SHP77 treated with DMSO at 0.1 percent for 48 hours (cell line): ENCODE measurements around the gene HACL1.

Experiments
- DNase-seq: peaks from one replicate; lab custom pipeline; 2025; lab: John Stamatoyannopoulos, UW

HACL1 gene

GRCh38 chr3:15601399-15602145 is at the start of gene HACL1, which contains the start of gene BTD:
Gene HACL1 (minus strand): TSS chr3:15601569. CDS start chr3:15601463, 106 bp downstream.
Gene BTD (plus strand): TSS chr3:15601745. CDS start chr3:15635440, 33,695 bp downstream.
- no peak for DNase-seq

DNA sequence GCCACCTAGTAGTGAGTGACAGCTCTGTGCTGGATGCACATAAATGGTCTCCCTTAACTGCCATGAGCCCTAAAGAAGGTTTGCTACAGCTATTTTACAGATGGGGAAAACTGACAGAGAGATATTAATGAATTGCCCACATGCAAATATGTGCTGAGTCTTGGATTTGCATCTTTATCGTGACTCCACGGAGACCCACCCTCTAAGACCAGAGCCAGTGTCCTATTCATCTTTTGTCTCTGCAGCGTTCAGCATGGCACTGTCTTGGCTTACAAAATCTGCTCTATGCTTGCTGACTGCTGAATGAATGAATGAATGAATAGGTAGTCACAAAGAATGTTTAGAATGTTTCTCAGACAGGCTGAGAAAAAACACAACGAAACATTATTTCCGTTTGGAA is 48.5 kb upstream of the HACL1 start:
- DNase-seq = no peak

DNA sequence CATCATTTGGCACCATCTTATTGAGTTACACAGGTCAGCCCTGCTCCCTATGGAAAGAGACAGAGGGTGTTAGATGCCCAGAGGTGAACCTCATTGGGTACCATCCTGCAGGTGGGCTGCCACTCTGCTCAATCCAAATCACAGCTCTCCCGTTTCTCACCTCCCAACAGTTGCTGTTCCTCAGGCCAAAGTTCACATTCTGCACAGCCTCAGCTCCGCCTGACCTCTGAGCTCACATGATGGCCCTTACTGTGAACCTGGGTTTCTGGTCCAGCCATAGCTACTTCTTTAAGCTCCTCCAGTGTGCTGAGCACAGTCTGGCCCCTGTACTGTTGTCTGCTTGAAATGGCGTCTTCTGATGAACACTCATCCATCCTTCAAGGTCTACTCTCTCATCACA is 48.0 kb upstream of the HACL1 start:
- no peak for DNase-seq

- no peak for DNase-seq
These were observed 46.3 kb upstream of the HACL1 start for GRCh38 chr3:15647611-15648167.

- no peak for DNase-seq
These were observed 45.6 kb upstream of the HACL1 start for GRCh38 chr3:15646851-15647511.

GRCh38 chr3:15645740-15646501 is 44.6 kb upstream of the HACL1 start:
- DNase-seq = no peak

GRCh38 chr3:15645246-15645645 is 43.9 kb upstream of the HACL1 start:
- no peak for DNase-seq

- no peak for DNase-seq
These were observed 37.5 kb upstream of the HACL1 start for GRCh38 chr3:15638891-15639262.

DNA sequence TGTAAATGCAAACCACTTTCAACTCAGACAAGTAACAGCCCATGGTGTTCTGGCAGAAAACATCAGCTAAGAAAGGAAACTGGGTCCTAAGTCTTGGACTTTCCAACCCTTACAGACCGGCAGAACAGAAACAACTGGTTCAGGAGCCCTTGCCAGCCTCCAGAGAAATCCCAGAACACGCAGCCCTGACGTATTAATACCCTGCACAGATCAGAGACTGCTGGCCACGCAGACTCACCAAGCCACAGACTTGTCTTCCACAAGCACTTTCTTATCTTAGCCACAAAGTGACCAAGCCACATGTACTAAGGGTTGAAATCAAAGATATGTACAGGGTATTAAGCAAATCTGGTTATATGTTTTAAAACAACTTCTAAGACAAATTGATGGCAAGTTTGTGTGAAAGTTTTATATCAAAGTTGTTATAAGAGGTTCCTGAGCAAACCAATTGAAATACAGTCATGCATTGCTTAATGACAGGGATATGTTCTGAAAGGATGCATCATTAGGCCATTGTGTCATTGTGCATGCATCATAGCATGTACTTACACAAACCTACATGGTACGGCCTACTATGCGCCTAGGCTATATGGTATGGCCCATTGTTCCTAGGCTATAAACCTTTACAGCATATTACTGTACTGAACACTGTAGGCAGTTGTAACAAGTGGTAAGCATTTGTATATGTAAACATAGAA is 37.0 kb upstream of the HACL1 start:
- DNase-seq = no peak

DNA sequence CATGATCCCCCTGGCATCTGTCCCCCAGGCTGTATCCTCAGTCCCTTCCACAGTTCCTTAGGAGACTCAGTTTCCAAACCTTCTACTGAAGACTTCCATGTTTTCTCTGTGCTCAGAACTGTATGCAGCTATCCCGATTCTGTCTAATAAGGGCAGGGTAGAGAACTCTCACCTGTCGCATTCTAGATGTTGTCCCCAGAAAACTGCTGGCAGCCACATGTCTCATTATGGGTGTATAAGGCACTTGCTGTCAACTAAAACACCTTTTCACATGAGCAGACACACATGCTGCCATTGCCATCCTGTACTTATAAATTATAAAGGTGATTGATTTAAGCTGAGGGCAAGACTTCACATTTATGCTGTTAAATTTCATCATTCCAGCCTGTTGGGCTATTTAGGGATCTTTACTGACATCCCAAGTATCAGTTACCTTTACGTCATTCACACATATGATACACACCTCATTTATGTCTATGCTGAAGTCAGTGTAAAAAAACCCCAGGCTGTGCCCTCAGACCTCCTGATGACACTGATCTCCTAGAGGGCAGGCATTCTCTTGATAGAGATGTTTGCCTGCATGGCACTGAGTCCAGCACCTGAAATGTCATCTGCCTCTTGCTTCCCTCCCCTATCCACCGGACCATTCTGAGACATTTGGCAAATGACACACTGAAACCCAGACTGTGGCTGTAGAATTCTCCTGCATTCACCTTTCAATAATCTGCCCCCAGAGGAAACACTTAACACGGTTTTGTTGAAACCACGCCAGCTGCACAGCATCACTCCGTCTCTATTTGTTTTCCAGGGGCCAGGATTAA is 36.0 kb upstream of the HACL1 start:
- DNase-seq = no peak

- DNase-seq = no peak
These were observed 34.8 kb upstream of the HACL1 start for GRCh38 chr3:15636028-15636709.

DNA sequence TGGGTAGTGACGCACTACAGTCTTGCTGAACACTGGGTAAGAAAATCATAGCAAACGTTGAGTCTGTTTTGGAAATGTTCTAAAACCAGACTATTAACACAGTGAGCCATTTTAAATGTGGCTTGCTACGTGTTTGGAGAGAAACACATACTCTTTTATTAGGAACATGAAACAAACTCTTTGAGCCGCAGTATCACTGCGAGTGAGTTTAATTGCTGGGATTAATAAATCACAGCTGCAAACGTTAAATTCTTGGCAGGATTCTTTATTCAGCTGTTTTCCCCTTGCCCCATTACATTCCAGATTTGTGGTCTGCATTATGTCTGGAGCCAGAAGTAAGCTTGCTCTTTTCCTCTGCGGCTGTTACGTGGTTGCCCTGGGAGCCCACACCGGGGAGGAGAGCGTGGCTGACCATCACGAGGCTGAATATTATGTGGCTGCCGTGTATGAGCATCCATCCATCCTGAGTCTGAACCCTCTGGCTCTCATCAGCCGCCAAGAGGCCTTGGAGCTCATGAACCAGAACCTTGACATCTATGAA is 33.8 kb upstream of the HACL1 start:
- no peak for DNase-seq

DNA sequence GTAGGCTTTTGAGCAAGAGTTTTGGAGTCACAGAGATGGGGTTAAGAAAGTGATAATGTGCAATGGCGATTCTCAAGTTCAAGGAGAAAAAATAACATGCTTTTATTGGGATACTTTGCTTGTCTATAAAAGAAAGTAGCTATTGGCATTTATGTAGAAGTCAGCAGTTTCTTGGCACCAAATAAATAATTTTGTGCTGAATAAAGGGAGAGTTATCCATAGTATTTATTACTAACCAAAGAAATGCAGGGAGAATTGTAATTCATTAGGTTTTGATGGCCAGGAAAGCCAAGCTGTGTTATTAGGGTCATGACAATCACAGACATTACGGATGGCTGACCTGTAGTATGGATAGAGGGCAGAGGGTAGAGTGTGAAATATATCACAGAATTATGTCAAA is 33.3 kb upstream of the HACL1 start:
- DNase-seq = no peak

- no peak for DNase-seq
These were observed 32.6 kb upstream of the HACL1 start for GRCh38 chr3:15633766-15634598.

GRCh38 chr3:15633159-15633558 is 31.8 kb upstream of the HACL1 start:
- DNase-seq = no peak

DNA sequence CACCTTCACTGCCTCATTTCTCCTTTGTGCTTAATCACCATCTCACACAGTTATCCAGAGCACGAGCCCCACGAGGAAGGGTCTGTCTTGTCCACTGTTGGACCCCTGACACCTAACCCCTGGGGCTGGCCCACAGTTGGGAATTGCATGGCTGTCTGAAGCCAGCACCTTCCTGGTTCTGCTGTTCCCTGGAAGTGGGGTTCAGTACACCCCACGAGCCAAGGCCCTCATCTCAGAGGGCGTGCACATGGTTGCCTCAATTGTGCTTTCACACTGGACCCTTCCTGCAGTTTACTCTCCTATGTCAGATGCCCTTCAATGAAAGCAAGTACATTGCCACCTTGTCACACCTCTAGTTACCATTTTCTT is 30.8 kb upstream of the HACL1 start:
- no peak for DNase-seq

DNA sequence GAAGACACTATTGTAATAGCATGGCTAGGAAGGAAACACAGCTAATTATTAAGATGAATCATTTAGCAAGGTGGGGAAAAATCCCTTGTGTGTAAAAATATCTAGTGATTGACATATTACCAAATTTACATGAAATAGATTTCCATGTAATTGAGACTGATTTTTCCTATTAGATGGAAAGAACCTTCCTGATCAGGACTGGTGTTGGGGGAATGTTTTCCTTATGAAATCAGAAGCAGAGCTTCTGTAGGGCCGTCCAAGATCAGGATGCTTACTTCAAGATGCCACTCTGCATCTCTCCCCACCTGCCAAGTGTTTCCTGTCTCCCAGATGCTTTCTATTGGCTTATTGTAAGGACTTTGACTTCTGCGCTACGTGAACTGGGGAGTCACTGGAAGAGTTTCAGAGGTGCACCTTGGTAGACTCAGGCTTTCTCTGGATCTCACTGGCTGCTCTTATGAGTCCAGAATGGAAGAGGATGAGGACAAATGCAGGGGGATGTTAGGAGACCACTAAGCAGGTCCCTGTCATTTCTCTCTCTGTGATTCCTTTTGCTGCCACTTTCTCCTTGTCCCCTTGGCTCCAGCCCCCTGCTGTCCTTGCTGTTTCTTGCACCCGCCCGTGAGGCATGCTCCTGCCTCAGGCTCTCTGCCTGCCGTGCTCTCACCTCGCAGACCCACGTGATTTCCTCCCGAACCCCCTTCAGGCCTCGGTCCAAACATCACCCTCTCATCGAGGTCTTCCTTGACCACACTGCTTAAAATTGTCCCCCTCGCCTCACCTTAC is 30.2 kb upstream of the HACL1 start:
- DNase-seq = no peak

- no peak for DNase-seq
These were observed 29.4 kb upstream of the HACL1 start for GRCh38 chr3:15630646-15631350.
